ENCODE measurements around the gene GPT2.

DNA sequence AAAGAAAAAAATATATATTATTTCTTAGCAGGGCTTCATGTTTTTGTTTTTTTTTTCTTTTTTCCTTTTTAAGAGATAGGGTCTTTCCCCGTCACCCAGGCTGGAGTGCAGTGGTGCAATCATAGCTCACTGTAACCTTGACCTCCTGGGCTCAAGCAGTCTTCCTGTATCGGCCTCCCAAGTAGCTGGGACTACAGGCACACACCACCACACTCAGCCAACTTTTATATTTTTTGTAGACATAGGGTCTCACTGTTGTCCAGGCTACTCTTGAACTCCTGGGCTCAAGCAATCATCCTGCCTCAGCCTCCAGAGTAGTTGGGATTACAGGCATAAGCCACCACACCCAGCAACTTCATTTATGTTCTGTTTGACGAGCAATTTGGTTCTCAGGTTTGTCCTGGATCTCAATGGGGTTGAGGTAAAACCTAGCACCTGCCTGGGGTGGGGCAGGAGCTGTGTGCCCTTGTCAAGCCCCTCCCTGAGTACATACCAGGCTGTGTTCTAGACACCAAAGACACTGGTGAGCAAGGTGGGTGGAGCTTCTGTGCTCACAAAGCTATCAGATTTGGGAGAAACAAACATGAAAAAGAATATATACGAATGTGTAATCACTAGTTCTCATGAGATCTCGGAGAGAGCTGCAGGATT lies 19.2 kb downstream of the GPT2 start:
- TF ChIP-seq POLR2A (IDR thresholded peaks at IDR 0.05) (no peak), EP300 (IDR thresholded peaks at IDR 0.05) (no peak), POLR2AphosphoS5 (IDR thresholded peaks at IDR 0.05) (no peak)
- TF ChIP-seq, protein P1, sequence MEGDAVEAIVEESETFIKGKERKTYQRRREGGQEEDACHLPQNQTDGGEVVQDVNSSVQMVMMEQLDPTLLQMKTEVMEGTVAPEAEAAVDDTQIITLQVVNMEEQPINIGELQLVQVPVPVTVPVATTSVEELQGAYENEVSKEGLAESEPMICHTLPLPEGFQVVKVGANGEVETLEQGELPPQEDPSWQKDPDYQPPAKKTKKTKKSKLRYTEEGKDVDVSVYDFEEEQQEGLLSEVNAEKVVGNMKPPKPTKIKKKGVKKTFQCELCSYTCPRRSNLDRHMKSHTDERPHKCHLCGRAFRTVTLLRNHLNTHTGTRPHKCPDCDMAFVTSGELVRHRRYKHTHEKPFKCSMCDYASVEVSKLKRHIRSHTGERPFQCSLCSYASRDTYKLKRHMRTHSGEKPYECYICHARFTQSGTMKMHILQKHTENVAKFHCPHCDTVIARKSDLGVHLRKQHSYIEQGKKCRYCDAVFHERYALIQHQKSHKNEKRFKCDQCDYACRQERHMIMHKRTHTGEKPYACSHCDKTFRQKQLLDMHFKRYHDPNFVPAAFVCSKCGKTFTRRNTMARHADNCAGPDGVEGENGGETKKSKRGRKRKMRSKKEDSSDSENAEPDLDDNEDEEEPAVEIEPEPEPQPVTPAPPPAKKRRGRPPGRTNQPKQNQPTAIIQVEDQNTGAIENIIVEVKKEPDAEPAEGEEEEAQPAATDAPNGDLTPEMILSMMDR (IDR thresholded peaks at IDR 0.05): no peak
